ENCODE measurements around the gene TSNAX.

Gene TSNAX, protein sequence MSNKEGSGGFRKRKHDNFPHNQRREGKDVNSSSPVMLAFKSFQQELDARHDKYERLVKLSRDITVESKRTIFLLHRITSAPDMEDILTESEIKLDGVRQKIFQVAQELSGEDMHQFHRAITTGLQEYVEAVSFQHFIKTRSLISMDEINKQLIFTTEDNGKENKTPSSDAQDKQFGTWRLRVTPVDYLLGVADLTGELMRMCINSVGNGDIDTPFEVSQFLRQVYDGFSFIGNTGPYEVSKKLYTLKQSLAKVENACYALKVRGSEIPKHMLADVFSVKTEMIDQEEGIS

DNA sequence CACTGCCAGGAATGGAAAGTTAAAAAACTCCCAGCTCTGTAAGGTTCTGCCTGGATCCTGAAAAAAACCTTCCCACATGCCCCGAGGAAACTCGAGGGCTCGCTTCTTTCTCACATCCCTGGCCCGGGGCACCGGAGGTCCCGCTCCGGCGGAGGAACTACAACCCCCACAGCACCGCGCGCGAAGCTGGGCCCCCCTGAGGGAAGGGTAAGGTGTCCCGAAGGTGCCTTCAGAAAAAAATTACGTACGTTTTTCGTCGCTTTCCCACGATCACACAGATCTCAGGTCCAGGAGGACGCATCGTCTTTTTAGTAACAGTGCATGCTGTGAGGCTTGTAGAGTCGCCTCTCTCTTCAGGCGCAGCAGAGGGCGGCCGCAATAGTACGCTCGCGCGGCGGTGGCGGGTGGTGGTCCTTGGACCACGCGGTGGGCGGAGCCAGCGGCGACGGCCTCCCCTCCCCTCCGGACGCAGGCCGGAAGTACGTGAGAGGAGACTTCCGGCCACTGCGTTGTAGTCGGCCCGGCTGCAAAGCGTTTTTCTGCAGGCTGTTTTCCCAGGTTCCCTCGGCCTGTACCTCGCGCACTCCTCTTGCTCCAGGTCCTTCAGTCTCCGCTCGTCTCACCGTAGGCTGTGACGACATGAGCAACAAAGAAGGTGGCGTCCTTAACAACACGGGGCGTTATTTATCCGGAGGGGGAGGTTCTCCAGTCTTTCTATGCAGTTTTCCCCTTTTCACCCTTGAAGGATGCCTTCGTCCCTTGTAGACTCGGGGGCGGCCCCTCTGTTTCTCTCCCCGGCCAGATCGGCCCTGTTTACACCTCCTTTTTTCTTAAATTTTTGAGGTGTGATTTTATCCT, at the start of gene TSNAX:
TSNAX (plus strand) TSS at position 498 of the 858 bp plus-strand sequence; CDS start at position 640, 142 bp downstream.
- no peaks in the 10 kb centered on the region for H3K4me1 ChIP-seq (ENCODE audit: insufficient read depth, insufficient read length)
- peaks cover 34% of the 10 kb centered on the region for H3K36me3 ChIP-seq (ENCODE audit: insufficient read depth, insufficient read length, low read length)
- H3K9me3 ChIP-seq (ENCODE audit: insufficient read depth, low read length) = no peaks in the 10 kb centered on the region
- peak; percentile 97 for DNase-seq (ENCODE audit: low read depth, low spot score)
- H3K27me3 ChIP-seq (ENCODE audit: insufficient read depth, insufficient read length) = no peaks in the 10 kb centered on the region
- peak within 1 kb of the TSS; percentile 92 for H3K9ac ChIP-seq (ENCODE audit: insufficient read length, low read depth)
- TF ChIP-seq YY1 (IDR thresholded peaks at IDR 0.05; ENCODE audit: insufficient read depth, insufficient read length) = no peak
- no peak for TF ChIP-seq SUZ12 (IDR thresholded peaks at IDR 0.05; ENCODE audit: extremely low read depth, insufficient read depth, insufficient read length)
- no peak for TF ChIP-seq ZNF274 (IDR thresholded peaks at IDR 0.05; ENCODE audit: low read depth, low read length)
- peak within 1 kb of the TSS; percentile 87 for H3K4me3 ChIP-seq (ENCODE audit: insufficient read length, low read depth)

DNA sequence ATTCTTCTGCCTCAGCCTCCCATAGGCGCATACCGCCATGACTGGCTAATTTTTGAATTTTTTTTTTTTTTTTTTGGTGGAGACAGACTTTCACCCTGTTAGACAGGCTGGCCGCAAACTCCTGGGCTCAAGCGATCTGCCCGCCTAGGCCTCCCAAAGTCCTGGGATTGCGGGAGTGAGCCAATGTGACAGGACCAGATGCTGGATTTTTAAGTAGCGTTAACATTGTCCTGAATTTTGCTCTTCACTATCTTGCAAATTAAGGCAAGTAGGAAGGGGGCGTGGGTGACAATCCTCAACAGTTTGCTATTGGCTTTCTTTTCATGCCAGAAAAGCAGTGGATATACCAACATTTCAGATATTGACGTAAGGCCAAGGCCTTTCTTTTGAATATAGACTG, 49.7 kb upstream of the TSNAX start:
- Histone ChIP-seq H3K9ac (ENCODE audit: insufficient read length, low read depth) (no peak overlapping the region), H3K36me3 (ENCODE audit: insufficient read depth, insufficient read length, low read length) (no peaks in the 10 kb centered on the region), H3K4me3 (ENCODE audit: insufficient read length, low read depth) (no peak overlapping the region), H3K9me3 (ENCODE audit: insufficient read depth, low read length) (no peaks in the 10 kb centered on the region), H3K4me1 (ENCODE audit: insufficient read depth, insufficient read length) (no peaks in the 10 kb centered on the region), H3K27me3 (ENCODE audit: insufficient read depth, insufficient read length) (no peaks in the 10 kb centered on the region)
- no peak for DNase-seq (ENCODE audit: low read depth, low spot score)
- no peak for TF ChIP-seq ZNF274 (IDR thresholded peaks at IDR 0.05; ENCODE audit: low read depth, low read length)
- no peak for TF ChIP-seq YY1 (IDR thresholded peaks at IDR 0.05; ENCODE audit: insufficient read depth, insufficient read length)
- TF ChIP-seq SUZ12 (IDR thresholded peaks at IDR 0.05; ENCODE audit: extremely low read depth, insufficient read depth, insufficient read length) = no peak

DNA sequence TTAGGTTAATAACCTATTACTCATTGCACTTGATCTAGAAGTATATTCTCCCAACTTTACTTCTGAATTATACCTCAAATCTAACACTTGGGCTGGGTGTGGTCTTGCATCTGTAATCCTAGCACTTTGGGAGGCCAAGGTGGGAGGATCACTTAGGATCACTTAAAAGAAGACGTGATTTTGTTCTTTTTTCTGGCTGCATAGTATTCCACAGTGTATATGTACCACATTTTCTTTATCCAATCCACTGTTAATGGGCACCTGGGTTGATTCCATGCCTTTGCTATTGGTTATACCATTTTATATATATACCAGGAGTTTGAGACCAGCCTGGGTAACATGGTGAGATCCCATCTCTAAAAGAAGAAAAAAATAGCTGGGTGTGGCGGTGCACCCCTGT, 48.5 kb upstream of the TSNAX start:
- no peak for DNase-seq (ENCODE audit: low read depth, low spot score)
- H3K9ac ChIP-seq (ENCODE audit: insufficient read length, low read depth) = no peak overlapping the region
- H3K9me3 ChIP-seq (ENCODE audit: insufficient read depth, low read length) = no peaks in the 10 kb centered on the region
- no peak for TF ChIP-seq YY1 (IDR thresholded peaks at IDR 0.05; ENCODE audit: insufficient read depth, insufficient read length)
- TF ChIP-seq ZNF274 (IDR thresholded peaks at IDR 0.05; ENCODE audit: low read depth, low read length) = no peak
- no peak for TF ChIP-seq SUZ12 (IDR thresholded peaks at IDR 0.05; ENCODE audit: extremely low read depth, insufficient read depth, insufficient read length)
- H3K4me3 ChIP-seq (ENCODE audit: insufficient read length, low read depth) = no peak overlapping the region
- H3K36me3 ChIP-seq (ENCODE audit: insufficient read depth, insufficient read length, low read length) = no peaks in the 10 kb centered on the region
- no peaks in the 10 kb centered on the region for H3K27me3 ChIP-seq (ENCODE audit: insufficient read depth, insufficient read length)
- H3K4me1 ChIP-seq (ENCODE audit: insufficient read depth, insufficient read length) = no peaks in the 10 kb centered on the region

DNA sequence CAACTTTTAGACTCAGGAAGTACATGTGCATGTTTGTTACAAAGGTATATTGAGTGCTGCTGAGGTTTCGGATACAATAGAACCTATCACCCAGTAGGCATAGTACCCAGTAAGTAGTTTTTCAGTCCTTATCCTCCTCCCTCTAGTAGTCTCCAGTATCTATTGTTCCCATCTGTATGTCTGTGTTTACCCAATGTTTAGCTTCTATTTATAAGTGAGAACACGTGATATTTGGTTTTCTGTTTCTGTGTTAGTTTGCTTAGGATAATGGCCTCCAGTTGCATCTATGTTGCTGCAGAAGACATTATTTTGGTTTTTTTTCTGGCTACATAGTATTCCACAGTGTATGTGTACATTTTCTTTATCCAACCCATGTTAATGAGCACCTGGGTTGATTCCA, 47.2 kb upstream of the TSNAX start:
- no peak for DNase-seq (ENCODE audit: low read depth, low spot score)
- H3K27me3 ChIP-seq (ENCODE audit: insufficient read depth, insufficient read length) = no peaks in the 10 kb centered on the region
- no peak overlapping the region for H3K4me3 ChIP-seq (ENCODE audit: insufficient read length, low read depth)
- TF ChIP-seq YY1 (IDR thresholded peaks at IDR 0.05; ENCODE audit: insufficient read depth, insufficient read length) = no peak
- TF ChIP-seq ZNF274 (IDR thresholded peaks at IDR 0.05; ENCODE audit: low read depth, low read length) = no peak
- TF ChIP-seq SUZ12 (IDR thresholded peaks at IDR 0.05; ENCODE audit: extremely low read depth, insufficient read depth, insufficient read length) = no peak
- H3K36me3 ChIP-seq (ENCODE audit: insufficient read depth, insufficient read length, low read length) = no peaks in the 10 kb centered on the region
- no peaks in the 10 kb centered on the region for H3K4me1 ChIP-seq (ENCODE audit: insufficient read depth, insufficient read length)
- no peaks in the 10 kb centered on the region for H3K9me3 ChIP-seq (ENCODE audit: insufficient read depth, low read length)
- H3K9ac ChIP-seq (ENCODE audit: insufficient read length, low read depth) = no peak overlapping the region

DNA sequence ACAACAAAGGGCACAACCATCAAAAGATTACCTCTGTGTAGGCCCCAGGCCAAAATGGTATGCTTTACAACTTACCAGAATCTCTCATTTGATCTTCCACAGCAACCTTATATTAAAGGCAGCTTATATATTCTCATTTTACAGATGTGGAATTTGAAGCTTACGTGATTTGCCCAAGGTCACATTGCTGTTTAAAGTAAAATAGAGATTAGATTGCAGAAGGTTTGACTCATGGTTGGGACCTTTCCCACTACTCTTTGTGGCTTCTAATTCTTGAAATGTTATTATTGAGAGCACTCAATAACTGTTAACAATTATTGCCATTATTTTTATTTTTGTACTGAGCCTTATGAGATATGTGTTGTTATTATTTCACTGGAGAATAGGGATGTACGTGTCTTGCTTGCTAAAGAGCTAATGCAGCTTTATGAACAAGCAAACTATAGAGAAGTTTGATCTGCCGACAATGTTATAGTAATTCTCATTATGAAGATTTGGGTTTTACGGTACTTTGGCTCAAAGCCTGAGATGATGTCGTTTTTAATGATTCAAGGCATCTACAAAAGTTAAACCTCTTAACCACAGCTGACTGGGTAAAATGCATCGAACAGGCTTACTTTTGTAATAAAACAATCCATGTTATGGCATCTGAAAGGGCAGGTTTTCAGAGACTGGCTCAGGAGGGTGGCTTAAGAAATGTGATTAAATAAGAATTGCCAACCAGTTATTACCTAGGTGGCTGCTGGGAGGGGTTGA, 43.3 kb upstream of the TSNAX start:
- no peaks in the 10 kb centered on the region for H3K27me3 ChIP-seq (ENCODE audit: insufficient read depth, insufficient read length)

DNA sequence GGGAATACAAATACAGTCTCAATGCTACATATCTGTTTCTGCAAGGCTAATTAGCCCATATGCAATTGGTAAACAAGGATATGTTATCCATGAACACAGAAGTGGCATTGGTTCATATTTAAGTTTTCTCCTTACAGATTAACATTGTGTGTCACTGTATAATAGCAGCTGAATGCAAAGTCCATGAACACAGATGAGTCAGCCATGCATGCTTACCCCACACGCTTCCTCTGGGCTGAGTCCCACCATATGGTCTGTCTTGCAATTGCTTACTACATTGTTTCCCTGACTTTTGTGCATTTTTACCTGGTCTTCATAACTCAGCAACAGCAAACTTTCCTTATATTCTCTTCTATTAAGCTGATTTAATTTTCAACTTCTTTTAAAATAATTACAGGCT, 41.5 kb upstream of the TSNAX start:
- Histone ChIP-seq H3K4me3 (ENCODE audit: insufficient read length, low read depth) (no peak overlapping the region), H3K9ac (ENCODE audit: insufficient read length, low read depth) (no peak overlapping the region), H3K36me3 (ENCODE audit: insufficient read depth, insufficient read length, low read length) (no peaks in the 10 kb centered on the region), H3K4me1 (ENCODE audit: insufficient read depth, insufficient read length) (no peaks in the 10 kb centered on the region), H3K27me3 (ENCODE audit: insufficient read depth, insufficient read length) (no peaks in the 10 kb centered on the region), H3K9me3 (ENCODE audit: insufficient read depth, low read length) (no peaks in the 10 kb centered on the region)
- no peak for TF ChIP-seq ZNF274 (IDR thresholded peaks at IDR 0.05; ENCODE audit: low read depth, low read length)
- TF ChIP-seq YY1 (IDR thresholded peaks at IDR 0.05; ENCODE audit: insufficient read depth, insufficient read length) = no peak
- TF ChIP-seq SUZ12 (IDR thresholded peaks at IDR 0.05; ENCODE audit: extremely low read depth, insufficient read depth, insufficient read length) = no peak
- no peak for DNase-seq (ENCODE audit: low read depth, low spot score)

More for the DNA sequence above, 43.3 kb upstream of the TSNAX start:
- no peaks in the 10 kb centered on the region for H3K9me3 ChIP-seq (ENCODE audit: insufficient read depth, low read length)
- no peak for TF ChIP-seq ZNF274 (IDR thresholded peaks at IDR 0.05; ENCODE audit: low read depth, low read length)
- no peak for TF ChIP-seq YY1 (IDR thresholded peaks at IDR 0.05; ENCODE audit: insufficient read depth, insufficient read length)
- DNase-seq (ENCODE audit: low read depth, low spot score) = no peak
- no peaks in the 10 kb centered on the region for H3K36me3 ChIP-seq (ENCODE audit: insufficient read depth, insufficient read length, low read length)
- H3K4me1 ChIP-seq (ENCODE audit: insufficient read depth, insufficient read length) = no peaks in the 10 kb centered on the region
- H3K9ac ChIP-seq (ENCODE audit: insufficient read length, low read depth) = no peak overlapping the region
- no peak overlapping the region for H3K4me3 ChIP-seq (ENCODE audit: insufficient read length, low read depth)

Data from NT2/D1 (cell line).